WTC11 (cell line): ENCODE results near the gene MSH3. TPM values are rescaled to one million over a fixed set of nuclear protein-coding genes. Genes with fewer than 3 reads are reported as not detected.

Experiments used
- ATAC-seq: fragments of 200-7000 bp; cut with Tn5 transposase; 2 replicates; pipeline ENCODE4 v1.10.0; 2021; ENCODE audit warnings: mild to moderate bottlenecking, moderate library complexity
- CTCF ChIA-PET: fragments of 300-600 bp; sonication (Branson Sonifier 250); formaldehyde crosslinking; loops from one replicate; lab custom pipeline; 2021; ENCODE audit warnings: antibody characterized with exemption; lab: Charles Lee
- POLR2A ChIA-PET: fragments of 350-600 bp; sonication (Branson Sonifier 250); formaldehyde crosslinking; loops from one replicate; lab custom pipeline; 2021; ENCODE audit warnings: antibody characterized with exemption; lab: Charles Lee
- DNase-seq: peaks from one replicate; pipeline ENCODE4 v3.0.0; 2021; ENCODE audit warnings: low spot score
- H3K27ac Mint-ChIP-seq: 2 replicates; pipeline ENCODE4 v1.8.0; 2021; ENCODE audit warnings: mixed read lengths
- H3K27me3 Mint-ChIP-seq: 2 replicates; pipeline ENCODE4 v1.8.0; 2021; ENCODE audit warnings: low read depth, mild to moderate bottlenecking, moderate library complexity, mixed read lengths
- H3K36me3 Mint-ChIP-seq: 2 replicates; pipeline ENCODE4 v1.8.0; 2021; ENCODE audit warnings: mixed read lengths
- H3K4me1 Mint-ChIP-seq: 2 replicates; pipeline ENCODE4 v1.8.0; 2022; ENCODE audit warnings: mixed read lengths
- H3K4me3 Mint-ChIP-seq: 2 replicates; pipeline ENCODE4 v1.8.0; 2021; ENCODE audit warnings: mild to moderate bottlenecking, moderate library complexity, mixed read lengths
- H3K9me3 Mint-ChIP-seq: 2 replicates; pipeline ENCODE4 v1.8.0; 2021; ENCODE audit warnings: mixed read lengths
- CBFB ChIP-seq: sonication (generic); formaldehyde crosslinking; IDR thresholded peaks from 2 replicates; pipeline ENCODE4 v1.8.1; 2022; ENCODE audit warnings: mild to moderate bottlenecking, low read depth, missing genetic modification reagents
- ETV6 ChIP-seq: sonication (generic); formaldehyde crosslinking; IDR thresholded peaks from 2 replicates; pipeline ENCODE4 v1.8.1; 2022; ENCODE audit warnings: mild to moderate bottlenecking, missing genetic modification reagents
- FOXK1 ChIP-seq: sonication (generic); formaldehyde crosslinking; IDR thresholded peaks from 2 replicates; pipeline ENCODE4 v1.8.0; 2022; ENCODE audit warnings: mild to moderate bottlenecking, moderate library complexity, missing genetic modification reagents
- IRF2 ChIP-seq: sonication (generic); formaldehyde crosslinking; IDR thresholded peaks from 2 replicates; pipeline ENCODE4 v1.8.0; 2022; ENCODE audit warnings: low read depth, missing genetic modification reagents, borderline replicate concordance
- KAT7 ChIP-seq: sonication (generic); formaldehyde crosslinking; IDR thresholded peaks from 2 replicates; pipeline ENCODE4 v1.8.1; 2023; ENCODE audit warnings: missing genetic modification reagents, mild to moderate bottlenecking, borderline replicate concordance
- NFATC4 ChIP-seq: fragments of 250-450 bp; sonication (Bioruptor Pico); IDR thresholded peaks from 2 replicates; pipeline ENCODE4 v1.9.0; 2021; ENCODE audit warnings: mild to moderate bottlenecking
- NFE2L1 ChIP-seq: sonication (generic); formaldehyde crosslinking; IDR thresholded peaks from 2 replicates; pipeline ENCODE4 v1.8.1; 2023; ENCODE audit warnings: missing genetic modification reagents
- NR3C1 ChIP-seq: sonication (generic); formaldehyde crosslinking; conservative IDR thresholded peaks from 2 replicates; pipeline ENCODE4 v1.8.1; 2023; ENCODE audit warnings: low read depth, mild to moderate bottlenecking, missing genetic modification reagents
- OVOL2 ChIP-seq: fragments of 250-450 bp; sonication (Bioruptor Pico); IDR thresholded peaks from 2 replicates; pipeline ENCODE4 v1.9.0; 2021; ENCODE audit warnings: mild to moderate bottlenecking, borderline replicate concordance
- RORB ChIP-seq: fragments of 250-450 bp; sonication (Bioruptor Pico); IDR thresholded peaks from 2 replicates; pipeline ENCODE4 v1.9.0; 2021; ENCODE audit warnings: mild to moderate bottlenecking
- TEAD1 ChIP-seq: sonication (generic); formaldehyde crosslinking; IDR thresholded peaks from 2 replicates; pipeline ENCODE4 v1.8.0; 2022; ENCODE audit warnings: mild to moderate bottlenecking, missing genetic modification reagents
- TP53 ChIP-seq: sonication (generic); formaldehyde crosslinking; IDR thresholded peaks from 2 replicates; pipeline ENCODE4 v1.8.1; 2023; ENCODE audit warnings: mild to moderate bottlenecking, missing genetic modification reagents
- ZNF671 ChIP-seq: fragments of 250-450 bp; sonication (Bioruptor Pico); IDR thresholded peaks from 2 replicates; pipeline ENCODE4 v1.8.0; 2021; ENCODE audit warnings: mild to moderate bottlenecking
- total RNA-seq: library from RNA; stranded (reverse); gene quantifications from 3 replicates; pipeline ENCODE4 v1.2.3, GENCODE V29; 2021
- TF ChIP-seq, protein P1 (sequence below): sonication (generic); formaldehyde crosslinking; IDR thresholded peaks from 2 replicates; pipeline ENCODE4 v1.8.0; 2023; ENCODE audit warnings: missing genetic modification reagents, mild to moderate bottlenecking, borderline replicate concordance
- TF ChIP-seq, protein P2 (sequence below): sonication (generic); formaldehyde crosslinking; IDR thresholded peaks from 2 replicates; pipeline ENCODE4 v1.8.1; 2022; ENCODE audit warnings: low read depth, mild to moderate bottlenecking, moderate library complexity, missing genetic modification reagents, borderline replicate concordance
- TF ChIP-seq, protein P3 (sequence below): fragments of 250-450 bp; sonication (Bioruptor Pico); IDR thresholded peaks from 2 replicates; pipeline ENCODE4 v1.9.0; 2021; ENCODE audit warnings: moderate library complexity, mild to moderate bottlenecking, inconsistent platforms, borderline replicate concordance
- TF ChIP-seq, protein P4 (sequence below): sonication (generic); formaldehyde crosslinking; IDR thresholded peaks from 2 replicates; pipeline ENCODE4 v1.8.1; 2022; ENCODE audit warnings: missing genetic modification reagents, borderline replicate concordance
- TF ChIP-seq, protein P5 (sequence below): sonication (generic); formaldehyde crosslinking; IDR thresholded peaks from 2 replicates; pipeline ENCODE4 v1.8.1; 2023; ENCODE audit warnings: mild to moderate bottlenecking, missing genetic modification reagents, moderate library complexity
- TF ChIP-seq, protein P6 (sequence below): sonication (generic); formaldehyde crosslinking; IDR thresholded peaks from 2 replicates; pipeline ENCODE4 v1.8.0; 2022; ENCODE audit warnings: mild to moderate bottlenecking, missing genetic modification reagents

Gene MSH3
- total RNA-seq, 1 experiment from 2014 or later: 14.6 TPM

DNA sequence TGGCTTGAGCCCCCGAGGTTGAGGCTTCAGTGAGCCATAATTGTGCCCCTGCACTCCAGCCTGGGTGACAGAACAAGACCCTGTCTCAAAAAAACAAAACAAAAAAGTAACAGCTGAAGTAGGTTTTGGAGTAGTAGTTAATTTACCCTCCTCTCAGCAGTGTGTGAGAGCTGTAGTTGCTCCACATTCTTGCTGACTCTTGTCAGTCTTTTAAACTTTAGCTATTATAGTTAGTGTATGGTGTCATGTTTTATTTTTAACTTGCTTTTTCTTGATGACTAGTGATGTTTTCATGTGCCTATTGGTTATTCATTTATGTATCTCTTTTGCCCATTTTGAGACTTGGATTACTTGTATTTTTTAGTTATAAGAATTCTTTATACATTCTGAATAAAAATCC, 53.2 kb downstream of the MSH3 start (continued):
- TF ChIP-seq NR3C1: no peak

DNA sequence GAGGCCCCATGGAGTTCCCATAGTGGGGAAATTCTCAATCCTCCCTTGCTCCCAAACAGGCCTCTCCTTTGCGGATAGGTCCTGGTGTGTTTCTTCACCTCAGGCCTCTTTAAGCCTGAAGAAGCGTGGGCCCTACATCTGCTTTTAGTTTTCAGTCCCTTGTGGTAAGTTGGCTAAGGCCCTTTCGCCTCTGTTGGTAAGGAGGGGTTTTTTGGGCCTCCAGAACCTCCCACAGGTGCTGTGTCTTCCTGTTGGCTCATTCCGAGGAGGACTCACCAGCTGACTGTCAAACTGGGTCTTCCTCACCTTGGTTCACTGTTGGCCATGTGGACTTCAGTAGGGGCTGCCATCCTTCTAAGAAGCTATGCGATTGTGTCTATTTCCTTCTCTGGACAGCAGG, 56.8 kb downstream of the MSH3 start:
- Mint-ChIP-seq H3K27ac (no peak overlapping the region), H3K27me3 (no peaks in the 10 kb centered on the region), H3K4me3 (no peak overlapping the region)
- no peak for DNase-seq
- no peak for ATAC-seq
- POLR2A ChIA-PET: no interaction called here
- TF ChIP-seq OVOL2 (CRISPR knock-in tag): no peak
- no peak for TF ChIP-seq NFE2L1 (CRISPR knock-in tag)
- TF ChIP-seq NFATC4 (CRISPR knock-in tag): no peak
- TF ChIP-seq, protein P1, sequence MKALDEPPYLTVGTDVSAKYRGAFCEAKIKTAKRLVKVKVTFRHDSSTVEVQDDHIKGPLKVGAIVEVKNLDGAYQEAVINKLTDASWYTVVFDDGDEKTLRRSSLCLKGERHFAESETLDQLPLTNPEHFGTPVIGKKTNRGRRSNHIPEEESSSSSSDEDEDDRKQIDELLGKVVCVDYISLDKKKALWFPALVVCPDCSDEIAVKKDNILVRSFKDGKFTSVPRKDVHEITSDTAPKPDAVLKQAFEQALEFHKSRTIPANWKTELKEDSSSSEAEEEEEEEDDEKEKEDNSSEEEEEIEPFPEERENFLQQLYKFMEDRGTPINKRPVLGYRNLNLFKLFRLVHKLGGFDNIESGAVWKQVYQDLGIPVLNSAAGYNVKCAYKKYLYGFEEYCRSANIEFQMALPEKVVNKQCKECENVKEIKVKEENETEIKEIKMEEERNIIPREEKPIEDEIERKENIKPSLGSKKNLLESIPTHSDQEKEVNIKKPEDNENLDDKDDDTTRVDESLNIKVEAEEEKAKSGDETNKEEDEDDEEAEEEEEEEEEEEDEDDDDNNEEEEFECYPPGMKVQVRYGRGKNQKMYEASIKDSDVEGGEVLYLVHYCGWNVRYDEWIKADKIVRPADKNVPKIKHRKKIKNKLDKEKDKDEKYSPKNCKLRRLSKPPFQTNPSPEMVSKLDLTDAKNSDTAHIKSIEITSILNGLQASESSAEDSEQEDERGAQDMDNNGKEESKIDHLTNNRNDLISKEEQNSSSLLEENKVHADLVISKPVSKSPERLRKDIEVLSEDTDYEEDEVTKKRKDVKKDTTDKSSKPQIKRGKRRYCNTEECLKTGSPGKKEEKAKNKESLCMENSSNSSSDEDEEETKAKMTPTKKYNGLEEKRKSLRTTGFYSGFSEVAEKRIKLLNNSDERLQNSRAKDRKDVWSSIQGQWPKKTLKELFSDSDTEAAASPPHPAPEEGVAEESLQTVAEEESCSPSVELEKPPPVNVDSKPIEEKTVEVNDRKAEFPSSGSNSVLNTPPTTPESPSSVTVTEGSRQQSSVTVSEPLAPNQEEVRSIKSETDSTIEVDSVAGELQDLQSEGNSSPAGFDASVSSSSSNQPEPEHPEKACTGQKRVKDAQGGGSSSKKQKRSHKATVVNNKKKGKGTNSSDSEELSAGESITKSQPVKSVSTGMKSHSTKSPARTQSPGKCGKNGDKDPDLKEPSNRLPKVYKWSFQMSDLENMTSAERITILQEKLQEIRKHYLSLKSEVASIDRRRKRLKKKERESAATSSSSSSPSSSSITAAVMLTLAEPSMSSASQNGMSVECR (CRISPR knock-in tag): no peak
- TF ChIP-seq, protein P2, sequence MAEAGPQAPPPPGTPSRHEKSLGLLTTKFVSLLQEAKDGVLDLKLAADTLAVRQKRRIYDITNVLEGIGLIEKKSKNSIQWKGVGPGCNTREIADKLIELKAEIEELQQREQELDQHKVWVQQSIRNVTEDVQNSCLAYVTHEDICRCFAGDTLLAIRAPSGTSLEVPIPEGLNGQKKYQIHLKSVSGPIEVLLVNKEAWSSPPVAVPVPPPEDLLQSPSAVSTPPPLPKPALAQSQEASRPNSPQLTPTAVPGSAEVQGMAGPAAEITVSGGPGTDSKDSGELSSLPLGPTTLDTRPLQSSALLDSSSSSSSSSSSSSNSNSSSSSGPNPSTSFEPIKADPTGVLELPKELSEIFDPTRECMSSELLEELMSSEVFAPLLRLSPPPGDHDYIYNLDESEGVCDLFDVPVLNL (CRISPR knock-in tag): no peak
- TF ChIP-seq, protein P3, sequence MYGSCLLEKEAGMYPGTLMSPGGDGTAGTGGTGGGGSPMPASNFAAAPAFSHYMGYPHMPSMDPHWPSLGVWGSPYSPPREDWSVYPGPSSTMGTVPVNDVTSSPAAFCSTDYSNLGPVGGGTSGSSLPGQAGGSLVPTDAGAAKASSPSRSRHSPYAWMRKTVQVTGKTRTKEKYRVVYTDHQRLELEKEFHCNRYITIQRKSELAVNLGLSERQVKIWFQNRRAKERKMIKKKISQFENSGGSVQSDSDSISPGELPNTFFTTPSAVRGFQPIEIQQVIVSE (CRISPR knock-in tag): no peak
- no peak for TF ChIP-seq ZNF671
- TF ChIP-seq FOXK1 (CRISPR knock-in tag): no peak
- TF ChIP-seq, protein P4, sequence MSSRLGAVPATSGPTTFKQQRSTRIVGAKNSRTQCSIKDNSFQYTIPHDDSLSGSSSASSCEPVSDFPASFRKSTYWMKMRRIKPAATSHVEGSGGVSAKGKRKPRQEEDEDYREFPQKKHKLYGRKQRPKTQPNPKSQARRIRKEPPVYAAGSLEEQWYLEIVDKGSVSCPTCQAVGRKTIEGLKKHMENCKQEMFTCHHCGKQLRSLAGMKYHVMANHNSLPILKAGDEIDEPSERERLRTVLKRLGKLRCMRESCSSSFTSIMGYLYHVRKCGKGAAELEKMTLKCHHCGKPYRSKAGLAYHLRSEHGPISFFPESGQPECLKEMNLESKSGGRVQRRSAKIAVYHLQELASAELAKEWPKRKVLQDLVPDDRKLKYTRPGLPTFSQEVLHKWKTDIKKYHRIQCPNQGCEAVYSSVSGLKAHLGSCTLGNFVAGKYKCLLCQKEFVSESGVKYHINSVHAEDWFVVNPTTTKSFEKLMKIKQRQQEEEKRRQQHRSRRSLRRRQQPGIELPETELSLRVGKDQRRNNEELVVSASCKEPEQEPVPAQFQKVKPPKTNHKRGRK (CRISPR knock-in tag): no peak
- TF ChIP-seq, protein P5, sequence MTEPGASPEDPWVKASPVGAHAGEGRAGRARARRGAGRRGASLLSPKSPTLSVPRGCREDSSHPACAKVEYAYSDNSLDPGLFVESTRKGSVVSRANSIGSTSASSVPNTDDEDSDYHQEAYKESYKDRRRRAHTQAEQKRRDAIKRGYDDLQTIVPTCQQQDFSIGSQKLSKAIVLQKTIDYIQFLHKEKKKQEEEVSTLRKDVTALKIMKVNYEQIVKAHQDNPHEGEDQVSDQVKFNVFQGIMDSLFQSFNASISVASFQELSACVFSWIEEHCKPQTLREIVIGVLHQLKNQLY: no peak
- TF ChIP-seq TEAD1 (CRISPR knock-in tag): no peak
- no peak for TF ChIP-seq KAT7 (CRISPR knock-in tag)
- no peak for TF ChIP-seq ETV6 (CRISPR knock-in tag)
- no peak for TF ChIP-seq IRF2 (CRISPR knock-in tag)
- TF ChIP-seq, protein P6, sequence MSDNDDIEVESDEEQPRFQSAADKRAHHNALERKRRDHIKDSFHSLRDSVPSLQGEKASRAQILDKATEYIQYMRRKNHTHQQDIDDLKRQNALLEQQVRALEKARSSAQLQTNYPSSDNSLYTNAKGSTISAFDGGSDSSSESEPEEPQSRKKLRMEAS (CRISPR knock-in tag): no peak
- TF ChIP-seq TP53: no peak
- no peak for TF ChIP-seq CBFB
- no peak for TF ChIP-seq RORB
- TF ChIP-seq, all 79 proteins: peak for 0
- no peaks in the 10 kb centered on the region for H3K36me3 Mint-ChIP-seq
- peaks cover 13% of the 10 kb centered on the region for H3K4me1 Mint-ChIP-seq
- H3K9me3 Mint-ChIP-seq: no peaks in the 10 kb centered on the region
- CTCF ChIA-PET: interaction anchor here (0.7 to 2.0 kb wide), 21 partner anchors 8 to 483 kb away, joined by 3 to 15 read pairs (median 4); no protein-coding TSS in a partner anchor
